HCT116 (cell line): ENCODE data around the gene PIAS2. TPM values are rescaled to one million over a fixed set of nuclear protein-coding genes. Genes with fewer than 3 reads are reported as not detected.

ENCODE experiments used
- ATAC-seq: fragments of 200-7000 bp; cut with Tn5 transposase; 2 replicates; pipeline ENCODE4 v1.9.1; 2020; ENCODE audit warnings: mild to moderate bottlenecking, moderate library complexity
- BruUV-seq: library from RNA; stranded (reverse); fragments of 400-500 nt; replicated peaks from 2 replicates; lab custom pipeline; 2021; lab: Mats Ljungman, UMichigan
- CTCF ChIA-PET: fragments of 300-600 bp; sonication (Branson Sonifier 250); formaldehyde crosslinking; loops from one replicate; lab custom pipeline; 2021; ENCODE audit warnings: antibody characterized with exemption; lab: Charles Lee
- POLR2A ChIA-PET: fragments of 300-600, 350-600 bp; sonication (Branson Sonifier 250); formaldehyde crosslinking; loops from one replicate; lab custom pipeline; 2021; ENCODE audit warnings: antibody characterized with exemption; lab: Charles Lee
- RAD21 ChIA-PET, 2 experiments: fragments of 300-600 bp; sonication (Branson Sonifier 250); formaldehyde crosslinking; loops; one replicate each; lab custom pipeline; 2023; ENCODE audit warnings: low total read pairs in 2 of 2; ENCODE audit not compliant: uncharacterized antibody in 2 of 2, unreplicated experiment in 2 of 2, low non-redundant PET in 1 of 2; lab: Charles Lee
- DNase-seq: peaks from one replicate; pipeline ENCODE4 v3.0.0-alpha.2; 2010; ENCODE audit warnings: low read depth, low spot score
- H2AFZ ChIP-seq: fragments of 200-600 bp; shearing (Covaris generic), sonication (generic); 2 replicates; pipeline ENCODE4 v1.6.1; 2017; ENCODE audit warnings: low read depth, mixed run types, mixed read lengths, antibody characterized with exemption, low read length; ENCODE audit not compliant: poor library complexity, severe bottlenecking
- H3K27ac ChIP-seq: 2 replicates; pipeline ENCODE4 v1.5.1; 2012; ENCODE audit warnings: low read depth, low read length
- H3K27me3 ChIP-seq: fragments of 200-600 bp; sonication (generic); 2 replicates; pipeline ENCODE4 v1.6.1; 2016; ENCODE audit warnings: mixed run types, low read length, mixed read lengths; ENCODE audit not compliant: insufficient read depth
- H3K36me3 ChIP-seq, 2 experiments: fragments of 200-500 bp in 1 of 2; fragments of 200-600 bp in 1 of 2; sonication (Bioruptor generic) in 1 of 2; sonication (generic) in 1 of 2; 2 replicates each; pipeline versions ENCODE4 v1.5.1 to v1.6.1; 2014 to 2016; ENCODE audit warnings: low read length in 2 of 2, inconsistent platforms in 1 of 2, mixed read lengths in 1 of 2, mixed run types in 1 of 2; ENCODE audit not compliant: insufficient read depth in 2 of 2, control insufficient read depth in 1 of 2
- H3K4me1 ChIP-seq, 2 experiments: fragments of 200-600 bp in 1 of 2; sonication (generic) in 1 of 2; 2 replicates each; pipeline versions ENCODE4 v1.5.1 to v1.6.1; 2012 to 2017; ENCODE audit warnings: low read length in 2 of 2, inconsistent platforms in 1 of 2, mild to moderate bottlenecking in 1 of 2, mixed read lengths in 1 of 2, mixed run types in 1 of 2, moderate library complexity in 1 of 2; ENCODE audit not compliant: insufficient read depth in 2 of 2, control insufficient read depth in 1 of 2
- H3K4me2 ChIP-seq: fragments of 200-600 bp; sonication (generic); 2 replicates; pipeline ENCODE4 v1.6.1; 2017; ENCODE audit warnings: mixed run types, low read length, mixed read lengths
- H3K4me3 ChIP-seq, 2 experiments: fragments of 200-600 bp in 1 of 2; sonication (generic) in 1 of 2; replicated peaks in 1 of 2; 2 replicates each; pipeline ENCODE4 v1.5.1; 2011 to 2016; ENCODE audit warnings: low read length in 2 of 2, control low read depth in 1 of 2, low read depth in 1 of 2, mild to moderate bottlenecking in 1 of 2, mixed read lengths in 1 of 2, mixed run types in 1 of 2
- H3K79me2 ChIP-seq: fragments of 200-600 bp; sonication (generic); 2 replicates; pipeline ENCODE4 v1.6.1; 2017; ENCODE audit warnings: mild to moderate bottlenecking, mixed run types, low read length, moderate library complexity, mixed read lengths; ENCODE audit not compliant: insufficient read depth
- H3K9ac ChIP-seq: fragments of 200-600 bp; sonication (generic); 2 replicates; pipeline ENCODE4 v1.6.1; 2016; ENCODE audit warnings: low read length, mixed read lengths
- H3K9me2 ChIP-seq: fragments of 200-600 bp; sonication (generic), shearing (Covaris generic); 2 replicates; pipeline ENCODE4 v1.6.1; 2017; ENCODE audit warnings: mixed run types, mild to moderate bottlenecking, moderate library complexity; ENCODE audit not compliant: insufficient read depth
- H3K9me3 ChIP-seq, 2 experiments: fragments of 200-500 bp in 1 of 2; fragments of 200-600 bp in 1 of 2; sonication (Bioruptor generic) in 1 of 2; sonication (generic) in 1 of 2; 2 replicates each; pipeline ENCODE4 v1.6.1; 2014 to 2017; ENCODE audit warnings: low read length in 2 of 2, mixed read lengths in 2 of 2, inconsistent platforms in 1 of 2, low read depth in 1 of 2, mild to moderate bottlenecking in 1 of 2, mixed run types in 1 of 2, moderate library complexity in 1 of 2; ENCODE audit not compliant: control insufficient read depth in 1 of 2, insufficient read depth in 1 of 2
- H4K20me1 ChIP-seq: fragments of 200-600 bp; sonication (generic), shearing (Covaris generic); 2 replicates; pipeline ENCODE4 v1.6.1; 2017; ENCODE audit warnings: mixed run types, mild to moderate bottlenecking, moderate library complexity; ENCODE audit not compliant: insufficient read depth
- CBX3 ChIP-seq: IDR thresholded peaks from 2 replicates; pipeline ENCODE4 v1.6.1; 2012; ENCODE audit warnings: low read depth
- intact Hi-C: fragments of 100-400 bp; cut with micrococcal nuclease; formaldehyde crosslinking; loops from 2 replicates; pipeline ENCODE4 v1.10.0; 2022
- total RNA-seq: library from RNA; stranded (reverse); gene quantifications from one replicate; pipeline ENCODE4 v1.2.1, GENCODE V29; 2021; ENCODE audit not compliant: unreplicated experiment

Gene PIAS2
- total RNA-seq, 1 experiment from 2014 or later = 31.7 TPM

DNA sequence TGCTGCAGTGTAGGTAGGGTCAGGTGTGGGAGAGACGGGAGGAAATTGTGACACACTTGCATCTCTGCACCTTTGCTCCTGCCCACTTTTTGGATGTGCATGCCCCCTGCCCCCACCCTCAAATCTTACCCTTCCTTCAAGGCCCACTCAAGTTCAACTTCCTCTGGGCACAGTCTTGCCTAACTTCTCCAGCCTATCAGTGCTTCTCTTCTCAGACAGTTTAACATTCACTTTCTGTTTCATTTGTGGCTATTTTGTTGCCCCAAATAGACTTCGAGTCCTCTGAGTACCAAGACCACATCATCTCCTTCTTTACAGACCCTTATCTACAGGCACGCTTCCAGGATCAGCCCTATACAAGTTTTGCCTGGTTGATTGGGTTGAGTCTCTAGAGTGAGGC, 163.1 kb downstream of the PIAS2 start:
- Histone ChIP-seq H3K27me3 (no peaks in the 10 kb centered on the region), H3K27ac (no peak overlapping the region), H3K9ac (no peak overlapping the region), H3K79me2 (no peaks in the 10 kb centered on the region), H3K4me2 (no peak overlapping the region), H3K4me1 (no peaks in the 10 kb centered on the region), H3K4me3 (no peak overlapping the region), H4K20me1 (no peaks in the 10 kb centered on the region), H3K36me3 (no peaks in the 10 kb centered on the region), H2AFZ (no peak overlapping the region), H3K9me2 (no peaks in the 10 kb centered on the region), H3K9me3 (no peaks in the 10 kb centered on the region)
- BruUV-seq = no TSS peak
- ChIA-PET RAD21 (no interaction called here), CTCF (no interaction called here), POLR2A (no interaction called here)
- intact Hi-C loops = no loop called here
- DNase-seq (no peak), ATAC-seq (no peak)
- TF ChIP-seq CBX3 = no peak

Other genes starting within 250 kb of the PIAS2 start
- gene ST8SIA5, start 160.5 kb downstream of the PIAS2 start, total RNA-seq = 0.54 TPM
- 2.0 TPM for gene KATNAL2, start 95 bp upstream of the PIAS2 start, total RNA-seq
- not detected for gene ELOA2, start 118.1 kb upstream of the PIAS2 start, total RNA-seq
- 29.1 TPM for gene HDHD2, start 233.0 kb upstream of the PIAS2 start, total RNA-seq